DOHH2 (cell line): Measurements from ENCODE around the gene RRP1B.

Experiments used
- H3F3A ChIP-seq: fragments of 200-600 bp; sonication (generic), shearing (Covaris generic); 2 replicates; pipeline ENCODE4 v1.6.0; 2016; ENCODE audit warnings: antibody characterized with exemption, mild to moderate bottlenecking; ENCODE audit not compliant: control insufficient read depth, insufficient read depth
- H3K27ac ChIP-seq: fragments of 200-600 bp; sonication (generic); 2 replicates; pipeline ENCODE4 v1.5.1; 2014; ENCODE audit warnings: low read depth, mild to moderate bottlenecking, low read length, moderate library complexity
- H3K27me3 ChIP-seq: fragments of 200-600 bp; sonication (generic); 2 replicates; pipeline ENCODE4 v1.6.1; 2014; ENCODE audit warnings: mild to moderate bottlenecking, low read length, mixed read lengths; ENCODE audit not compliant: control insufficient read depth
- H3K36me3 ChIP-seq: fragments of 200-600 bp; sonication (generic); 2 replicates; pipeline ENCODE4 v1.6.1; 2014; ENCODE audit warnings: mild to moderate bottlenecking, low read length, moderate library complexity, mixed read lengths; ENCODE audit not compliant: control insufficient read depth
- H3K4me1 ChIP-seq: fragments of 200-600 bp; sonication (generic); 2 replicates; pipeline ENCODE4 v1.6.1; 2014; ENCODE audit warnings: mild to moderate bottlenecking, low read length, mixed read lengths; ENCODE audit not compliant: control insufficient read depth
- H3K4me2 ChIP-seq: fragments of 200-600 bp; sonication (generic); 2 replicates; pipeline ENCODE4 v1.6.0; 2014; ENCODE audit warnings: mild to moderate bottlenecking, low read length, moderate library complexity
- H3K4me3 ChIP-seq: fragments of 200-600 bp; sonication (generic); 2 replicates; pipeline ENCODE4 v1.5.1; 2014; ENCODE audit warnings: mild to moderate bottlenecking, low read length, mixed read lengths
- H3K79me2 ChIP-seq: fragments of 200-600 bp; sonication (generic); 2 replicates; pipeline ENCODE4 v1.6.1; 2014; ENCODE audit warnings: mild to moderate bottlenecking, low read length, mixed read lengths; ENCODE audit not compliant: control insufficient read depth
- H3K9me2 ChIP-seq: fragments of 200-600 bp; sonication (generic); replicated peaks from 2 replicates; pipeline ENCODE4 v1.6.1; 2014; ENCODE audit warnings: mild to moderate bottlenecking, low read length, mixed read lengths; ENCODE audit not compliant: control insufficient read depth
- H3K9me3 ChIP-seq: fragments of 200-600 bp; sonication (generic); 2 replicates; pipeline ENCODE4 v1.6.1; 2014; ENCODE audit warnings: antibody characterized with exemption, low read length, mixed read lengths; ENCODE audit not compliant: control insufficient read depth, insufficient read depth
- H4K20me1 ChIP-seq: fragments of 200-600 bp; sonication (generic); 2 replicates; pipeline ENCODE4 v1.6.0; 2014; ENCODE audit warnings: low read depth, mild to moderate bottlenecking, antibody characterized with exemption, low read length, moderate library complexity; ENCODE audit not compliant: control insufficient read depth, insufficient read depth
- EZH2phosphoT487 ChIP-seq: fragments of 200-600 bp; sonication (generic); IDR thresholded peaks from 2 replicates; pipeline ENCODE4 v1.6.1; 2017; ENCODE audit warnings: borderline replicate concordance, mild to moderate bottlenecking, antibody characterized with exemption, low read length, moderate library complexity, mixed read lengths
- TF ChIP-seq, protein P1 (sequence below): fragments of 200-600 bp; sonication (generic); IDR thresholded peaks from one replicate; pipeline ENCODE4 v1.5.1; 2014; ENCODE audit warnings: antibody characterized with exemption, mild to moderate bottlenecking, low read depth, low read length; ENCODE audit not compliant: poor library complexity, severe bottlenecking

Gene RRP1B

DNA sequence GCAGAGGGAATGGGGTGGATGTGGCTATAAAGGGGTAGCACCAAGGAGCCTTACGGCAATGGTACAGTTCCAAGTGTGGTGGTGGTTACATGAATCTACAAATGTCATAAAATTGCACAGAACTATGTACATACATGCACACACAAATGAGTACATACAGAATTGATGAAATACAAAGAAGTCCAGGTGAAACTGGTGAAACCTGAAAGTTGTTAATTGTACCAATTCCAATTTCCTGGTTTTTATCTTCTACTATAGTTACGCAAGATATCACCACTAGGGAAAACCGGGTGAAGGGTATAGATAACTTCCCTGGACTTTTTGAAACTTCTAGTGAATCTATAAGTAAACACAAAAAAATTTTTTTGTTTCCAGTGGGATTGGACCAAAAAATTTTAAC, 19.0 kb upstream of the RRP1B start:
- H3K36me3 ChIP-seq: no peaks in the 10 kb centered on the region
- no peaks in the 10 kb centered on the region for H3K9me3 ChIP-seq
- H3K27me3 ChIP-seq: no peaks in the 10 kb centered on the region
- peaks cover 6% of the 10 kb centered on the region for H3K4me1 ChIP-seq
- no peak overlapping the region for H3K4me2 ChIP-seq
- no peaks in the 10 kb centered on the region for H4K20me1 ChIP-seq
- no peaks in the 10 kb centered on the region for H3F3A ChIP-seq
- no peaks in the 10 kb centered on the region for H3K79me2 ChIP-seq
- TF ChIP-seq, protein P1, sequence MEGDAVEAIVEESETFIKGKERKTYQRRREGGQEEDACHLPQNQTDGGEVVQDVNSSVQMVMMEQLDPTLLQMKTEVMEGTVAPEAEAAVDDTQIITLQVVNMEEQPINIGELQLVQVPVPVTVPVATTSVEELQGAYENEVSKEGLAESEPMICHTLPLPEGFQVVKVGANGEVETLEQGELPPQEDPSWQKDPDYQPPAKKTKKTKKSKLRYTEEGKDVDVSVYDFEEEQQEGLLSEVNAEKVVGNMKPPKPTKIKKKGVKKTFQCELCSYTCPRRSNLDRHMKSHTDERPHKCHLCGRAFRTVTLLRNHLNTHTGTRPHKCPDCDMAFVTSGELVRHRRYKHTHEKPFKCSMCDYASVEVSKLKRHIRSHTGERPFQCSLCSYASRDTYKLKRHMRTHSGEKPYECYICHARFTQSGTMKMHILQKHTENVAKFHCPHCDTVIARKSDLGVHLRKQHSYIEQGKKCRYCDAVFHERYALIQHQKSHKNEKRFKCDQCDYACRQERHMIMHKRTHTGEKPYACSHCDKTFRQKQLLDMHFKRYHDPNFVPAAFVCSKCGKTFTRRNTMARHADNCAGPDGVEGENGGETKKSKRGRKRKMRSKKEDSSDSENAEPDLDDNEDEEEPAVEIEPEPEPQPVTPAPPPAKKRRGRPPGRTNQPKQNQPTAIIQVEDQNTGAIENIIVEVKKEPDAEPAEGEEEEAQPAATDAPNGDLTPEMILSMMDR: no peak
- no peak for TF ChIP-seq EZH2phosphoT487
- no peaks in the 10 kb centered on the region for H3K9me2 ChIP-seq
- no peak overlapping the region for H3K27ac ChIP-seq
- no peak overlapping the region for H3K4me3 ChIP-seq

DNA sequence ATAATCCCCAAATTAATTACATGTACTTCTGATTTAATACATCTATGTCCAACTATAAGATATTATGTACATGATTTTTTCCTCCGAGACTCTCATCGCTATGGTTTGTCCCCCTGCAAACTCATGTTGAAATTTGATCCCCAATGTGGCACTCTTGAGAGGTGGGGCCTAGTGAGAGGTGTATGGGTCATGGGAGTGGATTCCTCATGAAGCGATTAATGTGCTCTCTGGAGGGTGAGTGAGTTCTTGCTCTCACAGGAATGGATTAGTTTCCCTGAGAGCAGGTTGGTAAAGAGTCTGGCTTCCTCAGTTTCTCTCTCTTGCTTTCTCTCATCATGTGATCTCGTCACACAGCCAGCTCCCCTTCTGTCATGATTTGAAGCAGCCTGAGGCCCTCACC, 16.2 kb upstream of the RRP1B start:
- no peak for TF ChIP-seq EZH2phosphoT487
- TF ChIP-seq, protein P1: no peak

DNA sequence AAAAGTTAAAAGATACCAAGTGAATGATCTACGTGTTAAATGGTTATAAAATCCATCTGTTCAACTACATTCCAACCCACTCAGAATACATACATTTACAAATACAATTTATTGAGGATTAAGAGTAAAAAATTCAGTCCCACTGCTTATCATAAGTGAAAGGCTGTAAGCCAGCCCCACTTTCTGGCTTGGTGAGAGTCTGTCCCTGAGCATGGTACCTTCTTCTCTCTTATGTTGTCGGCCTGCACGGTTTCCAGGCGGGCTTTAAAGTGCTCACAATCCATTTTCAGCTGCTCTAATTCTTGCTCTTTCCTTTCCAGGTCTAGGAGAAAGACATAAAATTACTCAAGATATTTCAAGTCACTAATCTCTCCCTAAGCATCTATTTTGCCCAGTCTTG, 15.3 kb upstream of the RRP1B start:
- H3F3A ChIP-seq: no peaks in the 10 kb centered on the region
- H3K27ac ChIP-seq: no peak overlapping the region
- no peaks in the 10 kb centered on the region for H4K20me1 ChIP-seq
- H3K9me3 ChIP-seq: no peaks in the 10 kb centered on the region
- H3K27me3 ChIP-seq: no peaks in the 10 kb centered on the region
- no peaks in the 10 kb centered on the region for H3K9me2 ChIP-seq
- peaks cover 18% of the 10 kb centered on the region for H3K4me1 ChIP-seq
- no peak overlapping the region for H3K4me3 ChIP-seq
- TF ChIP-seq, protein P1: no peak
- no peak for TF ChIP-seq EZH2phosphoT487
- no peak overlapping the region for H3K4me2 ChIP-seq
- no peaks in the 10 kb centered on the region for H3K36me3 ChIP-seq
- no peaks in the 10 kb centered on the region for H3K79me2 ChIP-seq

More for the DNA sequence above, 16.2 kb upstream of the RRP1B start:
- peaks cover 18% of the 10 kb centered on the region for H3K4me1 ChIP-seq
- H3K27ac ChIP-seq: no peak overlapping the region
- no peaks in the 10 kb centered on the region for H4K20me1 ChIP-seq
- H3K4me2 ChIP-seq: no peak overlapping the region
- no peaks in the 10 kb centered on the region for H3K36me3 ChIP-seq
- no peaks in the 10 kb centered on the region for H3K9me3 ChIP-seq
- no peaks in the 10 kb centered on the region for H3F3A ChIP-seq
- no peaks in the 10 kb centered on the region for H3K27me3 ChIP-seq
- H3K79me2 ChIP-seq: no peaks in the 10 kb centered on the region
- no peaks in the 10 kb centered on the region for H3K9me2 ChIP-seq
- H3K4me3 ChIP-seq: no peak overlapping the region

DNA sequence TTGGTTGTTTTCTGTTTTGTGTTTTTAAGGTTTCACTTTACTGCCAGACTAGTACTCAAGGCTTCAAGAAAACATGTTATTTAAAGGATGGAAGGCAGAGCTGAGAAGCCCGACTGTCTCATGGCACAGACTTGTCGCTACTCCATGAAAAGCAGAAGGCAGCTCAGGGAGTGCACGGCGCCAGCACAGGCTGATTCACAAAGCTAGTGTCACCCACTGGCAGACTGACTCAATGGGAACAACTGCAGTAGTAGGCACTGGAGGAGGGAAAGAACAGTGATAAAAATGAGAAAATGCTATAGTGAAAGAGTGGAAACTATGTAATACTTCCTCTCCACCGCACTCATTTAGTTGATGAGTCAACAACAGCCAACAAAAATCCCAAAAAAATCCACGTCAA, 14.8 kb upstream of the RRP1B start:
- H4K20me1 ChIP-seq: no peaks in the 10 kb centered on the region
- H3K27me3 ChIP-seq: no peaks in the 10 kb centered on the region
- no peak overlapping the region for H3K4me2 ChIP-seq
- no peaks in the 10 kb centered on the region for H3K36me3 ChIP-seq
- H3K27ac ChIP-seq: no peak overlapping the region
- H3K4me1 ChIP-seq: peaks cover 16% of the 10 kb centered on the region
- H3K4me3 ChIP-seq: no peak overlapping the region
- H3K79me2 ChIP-seq: no peaks in the 10 kb centered on the region
- H3K9me2 ChIP-seq: no peaks in the 10 kb centered on the region
- no peak for TF ChIP-seq EZH2phosphoT487
- TF ChIP-seq, protein P1: no peak
- H3F3A ChIP-seq: no peaks in the 10 kb centered on the region
- no peaks in the 10 kb centered on the region for H3K9me3 ChIP-seq
